ENCODE results near the gene SPEM2. TPM values are rescaled to one million over a fixed set of nuclear protein-coding genes. Genes with fewer than 3 reads are reported as not detected.
A peak's percentile ranks its signal among the peaks of the same experiment; 100 is the strongest.

The SPEM2 gene
- total and polyA plus RNA-seq, 7 donors: 0.03 TPM; not detected in 6

DNA sequence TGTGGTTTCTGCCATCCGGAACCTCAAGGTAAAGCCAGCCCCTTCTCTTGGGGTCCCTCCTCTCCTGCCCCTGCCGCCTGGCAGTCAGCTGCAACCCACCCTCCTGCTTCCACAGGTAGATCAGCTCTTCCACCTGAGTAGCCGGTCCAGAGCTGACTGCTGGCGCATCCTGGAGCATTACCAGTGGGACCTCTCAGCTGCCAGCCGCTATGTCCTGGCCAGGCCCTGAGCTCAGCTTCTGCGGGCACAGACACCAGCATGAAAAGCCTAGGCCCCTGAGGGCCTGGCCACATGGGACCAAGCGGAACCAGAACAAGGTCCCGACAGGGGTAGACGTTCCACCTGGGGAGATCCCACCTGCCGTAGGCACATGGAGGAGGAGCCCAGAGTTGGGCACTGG, 36.6 kb upstream of the SPEM2 start:
- H3K4me3 ChIP-seq: no peak overlapping the region
- TF ChIP-seq, protein P1, sequence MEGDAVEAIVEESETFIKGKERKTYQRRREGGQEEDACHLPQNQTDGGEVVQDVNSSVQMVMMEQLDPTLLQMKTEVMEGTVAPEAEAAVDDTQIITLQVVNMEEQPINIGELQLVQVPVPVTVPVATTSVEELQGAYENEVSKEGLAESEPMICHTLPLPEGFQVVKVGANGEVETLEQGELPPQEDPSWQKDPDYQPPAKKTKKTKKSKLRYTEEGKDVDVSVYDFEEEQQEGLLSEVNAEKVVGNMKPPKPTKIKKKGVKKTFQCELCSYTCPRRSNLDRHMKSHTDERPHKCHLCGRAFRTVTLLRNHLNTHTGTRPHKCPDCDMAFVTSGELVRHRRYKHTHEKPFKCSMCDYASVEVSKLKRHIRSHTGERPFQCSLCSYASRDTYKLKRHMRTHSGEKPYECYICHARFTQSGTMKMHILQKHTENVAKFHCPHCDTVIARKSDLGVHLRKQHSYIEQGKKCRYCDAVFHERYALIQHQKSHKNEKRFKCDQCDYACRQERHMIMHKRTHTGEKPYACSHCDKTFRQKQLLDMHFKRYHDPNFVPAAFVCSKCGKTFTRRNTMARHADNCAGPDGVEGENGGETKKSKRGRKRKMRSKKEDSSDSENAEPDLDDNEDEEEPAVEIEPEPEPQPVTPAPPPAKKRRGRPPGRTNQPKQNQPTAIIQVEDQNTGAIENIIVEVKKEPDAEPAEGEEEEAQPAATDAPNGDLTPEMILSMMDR (IDR thresholded peaks at IDR 0.05): no peak
- no peaks in the 10 kb centered on the region for H3K9me3 ChIP-seq
- ATAC-seq (no peak), DNase-seq (no peak)
- intact Hi-C loops (cut with DNase I): no loop called here
- H3K27me3 ChIP-seq (ENCODE audit: insufficient read depth in 3 of 3, low read length in 2 of 3): no peaks in the 10 kb centered on the region
- H3K4me1 ChIP-seq: no peaks in the 10 kb centered on the region
- WGBS, 3 donors: 94 to 96% (median 95%) methylated on average over 10 of the region's 10 CpGs
- peaks cover 3 to 64% of the 10 kb centered on the region in 2 donors for H3K36me3 ChIP-seq (ENCODE audit: insufficient read depth in 1 of 2, low read depth in 1 of 2)
- H3K27ac ChIP-seq: no peak overlapping the region

DNA sequence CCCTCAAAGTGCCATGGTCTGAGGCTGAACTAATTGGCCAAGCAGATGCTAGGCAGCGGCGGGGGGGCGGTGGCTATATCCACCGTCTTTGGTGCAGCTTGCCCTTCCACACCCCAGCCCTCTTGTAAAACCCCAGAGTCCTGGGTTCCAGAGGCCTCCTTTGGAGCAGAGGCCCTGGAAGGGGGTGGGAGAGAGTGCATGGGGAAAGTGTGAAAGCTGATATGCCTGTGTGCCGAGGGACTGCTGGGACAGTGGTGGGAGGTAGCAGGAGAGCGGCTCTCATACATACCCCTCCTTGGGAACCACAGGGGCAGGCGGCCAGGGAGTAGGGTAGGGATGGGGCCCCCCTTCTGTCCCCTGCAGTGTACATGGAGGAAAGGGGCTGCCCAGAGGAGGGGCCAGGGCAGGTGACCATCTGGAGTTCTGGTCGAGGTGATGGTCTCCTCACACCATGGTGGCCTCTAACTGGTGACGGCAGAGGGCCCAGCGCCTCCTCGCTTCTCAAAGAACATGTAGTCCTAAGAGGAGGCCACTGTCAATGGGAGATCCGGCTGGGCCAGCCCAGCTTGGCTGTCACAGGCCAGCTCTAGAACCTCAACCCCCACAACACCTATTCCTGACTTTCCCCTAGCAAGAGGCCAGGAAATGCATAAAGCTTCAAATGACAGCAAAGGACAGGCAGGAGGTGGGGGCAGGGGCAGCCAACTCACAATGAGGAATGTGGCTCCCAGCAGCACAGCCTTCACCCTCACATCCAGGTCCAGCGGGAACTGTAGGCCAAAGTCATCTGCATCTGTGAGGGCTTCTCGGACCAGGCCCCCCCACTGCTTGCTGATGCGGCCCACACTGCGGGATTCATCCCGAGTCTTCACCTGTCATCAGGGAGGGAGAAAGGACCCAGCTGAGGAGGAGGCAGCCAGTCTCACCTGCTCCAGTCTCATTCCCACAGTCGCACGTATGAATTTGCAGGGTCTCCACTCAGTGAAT, 35.2 kb upstream of the SPEM2 start:
- Histone ChIP-seq H3K27ac (no peak overlapping the region), H3K4me3 (no peak overlapping the region), H3K4me1 (no peaks in the 10 kb centered on the region), H3K9me3 (no peaks in the 10 kb centered on the region), H3K27me3 (ENCODE audit: insufficient read depth in 3 of 3, low read length in 2 of 3) (no peaks in the 10 kb centered on the region), H3K36me3 (ENCODE audit: insufficient read depth in 1 of 2, low read depth in 1 of 2) (peaks cover 3 to 57% of the 10 kb centered on the region in 2 donors)
- intact Hi-C loops (cut with DNase I): loop anchor here (5.0 kb wide), 3 partner anchors 33 to 97 kb away; partner anchors contain the start of genes KCTD11 (in 1 of the 2) and TMEM95 (in 1 of the 2)
- TF ChIP-seq, protein P1 (IDR thresholded peaks at IDR 0.05): no peak
- DNase-seq: no peak
- no peak for ATAC-seq
- WGBS, 3 donors: 77 to 82% (median 80%) methylated on average over 19 of the region's 19 CpGs

DNA sequence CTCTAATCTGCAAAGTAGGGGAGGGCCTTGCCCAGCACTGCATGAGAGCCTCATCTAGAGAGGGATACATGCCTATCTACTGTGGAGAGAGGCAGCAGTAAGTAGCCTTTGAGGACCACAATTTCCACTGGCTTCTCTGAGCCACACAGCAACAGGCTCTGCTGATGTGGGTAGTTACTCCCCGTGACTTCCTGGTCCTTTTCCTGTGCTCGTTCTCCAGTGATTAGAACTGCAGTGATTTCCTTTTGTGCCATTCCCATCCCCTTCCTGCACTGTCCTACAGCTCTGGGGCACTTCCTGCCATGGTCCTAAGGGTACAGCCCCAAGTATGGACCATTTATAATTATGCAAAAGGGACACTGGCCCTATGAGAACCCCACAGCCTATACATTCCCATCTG, 34.1 kb upstream of the SPEM2 start:
- Histone ChIP-seq H3K4me1 (no peaks in the 10 kb centered on the region), H3K36me3 (ENCODE audit: insufficient read depth in 1 of 2, low read depth in 1 of 2) (peaks cover 3 to 57% of the 10 kb centered on the region in 2 donors), H3K27ac (no peak overlapping the region), H3K9me3 (no peaks in the 10 kb centered on the region), H3K27me3 (ENCODE audit: insufficient read depth in 3 of 3, low read length in 2 of 3) (no peaks in the 10 kb centered on the region), H3K4me3 (no peak overlapping the region)
- intact Hi-C loops (cut with DNase I): loop anchor here (5.0 kb wide), 3 partner anchors 34 to 96 kb away; partner anchors contain the start of genes KCTD11 (in 1 of the 2) and TMEM95 (in 1 of the 2)
- WGBS, 3 donors: 58 to 69% (median 59%) methylated on average over 2 of the region's 2 CpGs
- TF ChIP-seq, protein P1 (IDR thresholded peaks at IDR 0.05): no peak
- DNase-seq: no peak
- ATAC-seq: no peak

DNA sequence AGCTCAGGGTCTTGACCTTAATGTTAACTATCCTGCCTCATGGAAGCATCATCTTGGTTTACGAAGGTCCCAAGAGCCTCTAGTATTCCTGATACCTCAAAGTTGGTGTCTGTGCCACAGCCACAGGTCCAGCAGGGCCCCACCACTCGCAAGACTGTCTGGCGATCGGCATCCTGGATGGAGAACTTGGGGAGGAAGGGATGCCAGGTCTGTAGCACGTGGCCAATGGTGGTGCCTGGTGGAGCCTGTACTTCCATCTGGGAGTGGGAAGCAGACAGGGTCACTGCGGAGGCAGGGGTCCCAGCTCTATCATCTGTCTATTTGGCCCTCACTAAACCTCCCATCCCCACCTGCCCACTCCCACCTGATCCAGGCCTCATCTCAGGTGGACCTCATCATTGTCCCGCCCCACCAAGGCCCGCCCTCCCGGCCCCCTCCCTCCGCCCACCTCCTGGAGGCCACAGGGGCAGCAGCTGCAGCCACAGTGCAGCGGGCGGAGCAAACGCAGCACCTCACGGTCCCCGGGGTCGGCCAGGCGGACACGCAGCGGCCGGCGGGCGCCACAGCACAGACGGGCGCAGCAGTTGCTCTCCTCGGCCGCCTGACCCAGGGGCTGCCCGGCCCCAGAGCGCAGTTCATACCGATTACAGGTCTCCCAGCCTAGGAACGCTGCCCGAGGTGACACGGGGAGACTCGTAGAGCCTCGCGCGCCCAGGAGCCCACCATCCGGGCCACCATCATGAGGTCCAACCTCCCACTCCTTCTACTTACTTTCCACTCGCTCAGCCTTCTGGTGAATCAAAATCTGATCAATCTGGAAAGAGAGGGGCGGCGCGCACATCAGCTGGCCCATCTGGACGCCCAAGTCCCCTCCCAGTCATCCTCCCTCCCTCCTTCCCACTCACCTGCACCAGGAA, 32.5 kb upstream of the SPEM2 start:
- DNase-seq (no peak), ATAC-seq (no peak)
- Histone ChIP-seq H3K4me3 (peak overlapping the region; percentile 95), H3K4me1 (no peaks in the 10 kb centered on the region), H3K27ac (no peak overlapping the region), H3K36me3 (ENCODE audit: insufficient read depth in 1 of 2, low read depth in 1 of 2) (peaks cover 3 to 46% of the 10 kb centered on the region in 2 donors), H3K9me3 (no peaks in the 10 kb centered on the region), H3K27me3 (ENCODE audit: insufficient read depth in 3 of 3, low read length in 2 of 3) (no peaks in the 10 kb centered on the region)
- intact Hi-C loops (cut with DNase I): loop anchor here (5.0 kb wide), 3 partner anchors 36 to 94 kb away; partner anchors contain the start of genes KCTD11 (in 1 of the 2) and TMEM95 (in 1 of the 2)
- 77 to 82% (median 77%) methylated on average over 31 to 42 of the region's 42 CpGs for WGBS, 3 donors
- TF ChIP-seq, protein P1 (IDR thresholded peaks at IDR 0.05): no peak
